SK-N-MC (cell line): Measurements from ENCODE around the gene ANKRD22.
"Not testable (repeated sequence)": the region's sequence is repeated elsewhere in the genome, so short reads cannot be mapped to it uniquely, and the experiment has no call there.

ENCODE experiments used
- DNase-seq: peaks from one replicate; pipeline ENCODE4 v3.0.0-alpha.2; 2011; ENCODE audit warnings: low read depth, low spot score
- H3K27ac ChIP-seq: fragments of 200-600 bp; sonication (generic); 2 replicates; pipeline ENCODE4 v1.5.1; 2016; ENCODE audit warnings: mixed run types
- H3K36me3 ChIP-seq: fragments of 200-600 bp; sonication (generic); 2 replicates; pipeline ENCODE4 v1.6.1; 2017; ENCODE audit warnings: antibody characterized with exemption, low read length, mixed read lengths; ENCODE audit not compliant: insufficient read depth
- H3K4me3 ChIP-seq: fragments of 200-600 bp; sonication (generic); 2 replicates; pipeline ENCODE4 v1.5.1; 2016
- H3K9ac ChIP-seq: fragments of 200-600 bp; sonication (generic); 2 replicates; pipeline ENCODE4 v1.8.0; 2017; ENCODE audit warnings: mixed run types, mixed read lengths; ENCODE audit not compliant: insufficient read length
- H3K9me3 ChIP-seq: fragments of 200-600 bp; sonication (generic); 2 replicates; pipeline ENCODE4 v1.6.1; 2017; ENCODE audit warnings: low read depth, mild to moderate bottlenecking, antibody characterized with exemption, low read length, moderate library complexity, mixed read lengths
- EZH2 ChIP-seq: fragments of 200-600 bp; sonication (generic); IDR thresholded peaks from one replicate; pipeline ENCODE4 v1.6.1; 2017; ENCODE audit warnings: antibody characterized with exemption
- FOXP2 ChIP-seq: optimal IDR thresholded peaks from 2 replicates; pipeline ENCODE3; 2011; ENCODE audit warnings: mild to moderate bottlenecking, moderate library complexity; ENCODE audit not compliant: insufficient read depth; ENCODE audit errors: extremely low read length, control extremely low read depth
- POLR2AphosphoS5 ChIP-seq: IDR thresholded peaks from 2 replicates; pipeline ENCODE4 v1.6.1; 2012; ENCODE audit warnings: mild to moderate bottlenecking, low read depth, low read length, borderline replicate concordance

ANKRD22 gene

GRCh38 chr10:88848499-88848898, 3.1 kb downstream of the ANKRD22 start:
- H3K9ac ChIP-seq, result no peak overlapping the region
- H3K9me3 ChIP-seq, result no peaks in the 10 kb centered on the region
- H3K36me3 ChIP-seq, result no peaks in the 10 kb centered on the region
- no peak for DNase-seq
- TF ChIP-seq EZH2, result no peak
- H3K4me3 ChIP-seq, result no peak overlapping the region
- H3K27ac ChIP-seq, result no peak overlapping the region

DNA sequence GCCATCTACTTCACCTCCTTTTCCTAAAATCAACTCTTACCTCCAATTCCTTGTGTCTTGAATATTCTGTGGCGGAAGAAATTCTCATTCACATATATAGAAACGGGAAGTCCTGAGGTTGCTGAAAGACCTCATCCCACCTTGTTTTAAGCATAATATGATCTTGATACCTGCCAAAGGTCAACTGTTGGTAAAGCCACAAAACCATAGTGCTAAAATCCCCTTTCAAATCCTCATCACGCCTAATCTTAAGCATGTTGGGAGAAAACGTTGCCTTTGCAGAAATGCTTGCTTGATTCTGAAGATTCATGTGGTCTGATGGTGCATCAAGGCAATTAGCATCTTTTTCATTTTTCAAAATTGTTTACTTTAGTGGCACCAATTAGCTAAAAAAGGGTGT, 8.5 kb downstream of the ANKRD22 start:
- Histone ChIP-seq H3K9me3 (no peaks in the 10 kb centered on the region), H3K4me3 (no peak overlapping the region), H3K36me3 (no peaks in the 10 kb centered on the region), H3K27ac (no peak overlapping the region), H3K9ac (no peak overlapping the region)
- no peak for TF ChIP-seq FOXP2
- TF ChIP-seq POLR2AphosphoS5, result no peak
- TF ChIP-seq EZH2, result no peak
- no peak for DNase-seq

DNA sequence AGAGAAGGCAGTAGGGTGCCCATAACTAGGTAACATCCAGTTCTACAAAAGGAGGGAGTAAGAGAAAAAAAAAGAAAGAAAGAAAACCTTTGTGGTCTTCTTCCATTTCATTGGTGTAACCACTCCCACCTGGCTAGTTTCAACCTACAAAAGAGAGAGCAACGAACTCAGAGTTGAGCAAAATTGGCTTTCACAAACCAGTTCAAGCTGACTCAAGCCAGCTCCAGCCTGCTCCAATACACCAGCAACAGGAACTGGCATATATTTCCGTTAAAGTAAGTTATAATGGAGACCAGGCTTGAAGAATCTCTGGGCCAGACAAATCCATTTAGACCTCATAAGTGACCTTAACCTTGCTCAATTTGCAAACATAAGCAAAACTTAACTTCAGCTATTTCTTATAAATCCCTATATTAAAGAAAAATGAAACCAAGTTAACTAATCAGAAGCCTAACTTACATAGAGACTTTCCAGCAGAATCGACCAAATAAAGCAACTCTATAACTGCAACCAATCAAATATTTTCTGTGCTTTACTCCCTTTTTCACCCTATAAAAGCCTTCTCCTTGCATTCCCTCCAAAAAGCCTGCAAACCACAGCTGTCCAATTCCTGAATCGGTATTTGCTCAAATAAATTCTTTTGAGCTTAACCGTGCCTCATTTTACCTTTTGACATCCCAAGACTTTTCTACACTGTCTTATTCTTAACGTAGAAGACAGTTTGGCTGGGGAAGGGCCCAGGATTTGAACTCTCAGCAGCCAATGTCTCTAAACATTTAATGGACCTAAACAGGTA, 10.1 kb downstream of the ANKRD22 start:
- TF ChIP-seq EZH2, result no peak
- no peak for TF ChIP-seq FOXP2
- no peak for TF ChIP-seq POLR2AphosphoS5
- no peak overlapping the region for H3K4me3 ChIP-seq
- no peak for DNase-seq
- no peaks in the 10 kb centered on the region for H3K36me3 ChIP-seq
- no peak overlapping the region for H3K27ac ChIP-seq
- H3K9ac ChIP-seq, result no peak overlapping the region
- H3K9me3 ChIP-seq, result no peaks in the 10 kb centered on the region

- DNase-seq, result no peak
- H3K27ac ChIP-seq, result no peak overlapping the region
- no peak overlapping the region for H3K4me3 ChIP-seq
- H3K9ac ChIP-seq, result no peak overlapping the region
- no peaks in the 10 kb centered on the region for H3K36me3 ChIP-seq
- H3K9me3 ChIP-seq, result no peaks in the 10 kb centered on the region
- TF ChIP-seq EZH2 (no peak), POLR2AphosphoS5 (no peak), FOXP2 (no peak)
Measured at GRCh38 chr10:88840881-88841280, 10.8 kb downstream of the ANKRD22 start.

- H3K27ac ChIP-seq, result no peak overlapping the region
- H3K9me3 ChIP-seq, result no peaks in the 10 kb centered on the region
- no peak for DNase-seq
- TF ChIP-seq FOXP2, result no peak
- no peak for TF ChIP-seq EZH2
- no peak for TF ChIP-seq POLR2AphosphoS5
- no peaks in the 10 kb centered on the region for H3K36me3 ChIP-seq
- H3K9ac ChIP-seq, result no peak overlapping the region
- no peak overlapping the region for H3K4me3 ChIP-seq
Measured at GRCh38 chr10:88840104-88840503, 11.5 kb downstream of the ANKRD22 start.

- DNase-seq, result no peak
- TF ChIP-seq EZH2, result no peak
- no peak for TF ChIP-seq FOXP2
- no peak for TF ChIP-seq POLR2AphosphoS5
- Histone ChIP-seq H3K27ac (no peak overlapping the region), H3K4me3 (no peak overlapping the region), H3K9me3 (no peaks in the 10 kb centered on the region), H3K36me3 (no peaks in the 10 kb centered on the region), H3K9ac (no peak overlapping the region)
Measured at GRCh38 chr10:88838766-88839350, 12.8 kb downstream of the ANKRD22 start.

GRCh38 chr10:88837632-88838031, 14.0 kb downstream of the ANKRD22 start:
- H3K9me3 ChIP-seq, H3K36me3 ChIP-seq, H3K4me3 ChIP-seq, H3K27ac ChIP-seq, H3K9ac ChIP-seq, DNase-seq: not testable (repeated sequence)

- no peak overlapping the region for H3K9ac ChIP-seq
- H3K27ac ChIP-seq, result no peak overlapping the region
- no peaks in the 10 kb centered on the region for H3K36me3 ChIP-seq
- DNase-seq, result no peak
- TF ChIP-seq FOXP2, result no peak
- no peak for TF ChIP-seq EZH2
- no peak for TF ChIP-seq POLR2AphosphoS5
- no peaks in the 10 kb centered on the region for H3K9me3 ChIP-seq
- H3K4me3 ChIP-seq, result no peak overlapping the region
Measured at GRCh38 chr10:88835910-88836221, 15.8 kb downstream of the ANKRD22 start.
